Dendritic cell treated with granulocyte-macrophage colony-stimulating factor and Interleukin-4, amounts not matched to agents 40 ng/mL and 50 ng/mL, for 4 days (primary cell): ENCODE results near the gene HPD.
"Not testable (repeated sequence)": the region's sequence is repeated elsewhere in the genome, so short reads cannot be mapped to it uniquely, and the experiment has no call there.

Source experiments
- H3K27ac Mint-ChIP-seq: one replicate; pipeline ENCODE4 v1.8.0; 2022; ENCODE audit warnings: mild to moderate bottlenecking, mixed read lengths
- H3K27me3 Mint-ChIP-seq: one replicate; pipeline ENCODE4 v1.8.0; 2022; ENCODE audit warnings: mild to moderate bottlenecking, mixed read lengths
- H3K36me3 Mint-ChIP-seq: one replicate; pipeline ENCODE4 v1.8.0; 2022; ENCODE audit warnings: low read depth, mixed read lengths
- H3K4me1 Mint-ChIP-seq: one replicate; pipeline ENCODE4 v1.8.0; 2022; ENCODE audit warnings: low read depth, mixed read lengths
- H3K4me3 Mint-ChIP-seq: one replicate; pipeline ENCODE4 v1.8.0; 2022; ENCODE audit warnings: mild to moderate bottlenecking, moderate library complexity, mixed read lengths
- H3K9me3 Mint-ChIP-seq: one replicate; pipeline ENCODE4 v1.8.0; 2022; ENCODE audit warnings: mixed read lengths
- intact Hi-C: fragments of 100-400 bp; cut with micrococcal nuclease; formaldehyde crosslinking; loops from one replicate; pipeline ENCODE4 v1.15.0; 2022

Gene HPD

DNA sequence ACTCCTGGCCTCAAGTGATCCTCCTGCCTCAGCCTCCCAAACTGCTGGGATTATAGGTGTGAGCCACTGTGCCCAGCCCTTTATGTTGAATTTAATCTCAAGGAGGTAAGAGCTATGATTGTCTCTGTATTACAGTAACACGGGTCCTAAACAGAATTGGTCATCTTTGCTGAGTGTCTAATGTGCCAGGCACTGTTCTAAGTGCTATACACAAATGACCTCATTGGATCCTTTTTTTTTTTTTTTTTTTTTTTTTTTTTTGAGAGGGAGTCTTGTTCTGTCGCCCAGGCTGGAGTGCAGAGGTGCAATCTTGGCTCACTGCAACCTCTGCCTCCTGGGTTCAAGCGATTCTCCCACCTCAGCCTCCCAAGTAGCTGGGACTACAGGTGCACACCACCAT is 6.3 kb downstream of the HPD start:
- H3K4me3 Mint-ChIP-seq, H3K27ac Mint-ChIP-seq, intact Hi-C loops, H3K9me3 Mint-ChIP-seq, H3K36me3 Mint-ChIP-seq: not testable (repeated sequence)
- Mint-ChIP-seq H3K27me3 (peaks cover 10% of the 10 kb centered on the region), H3K4me1 (peaks cover 31% of the 10 kb centered on the region)

GRCh38 chr12:121849665-121850064 is 9.0 kb downstream of the HPD start:
- Mint-ChIP-seq H3K9me3 (no peaks in the 10 kb centered on the region), H3K4me1 (peaks cover 7% of the 10 kb centered on the region), H3K27me3 (peaks cover 3% of the 10 kb centered on the region), H3K27ac (peak overlapping the region; percentile 6), H3K36me3 (no peaks in the 10 kb centered on the region), H3K4me3 (no peak overlapping the region)
- intact Hi-C loops: no loop called here

DNA sequence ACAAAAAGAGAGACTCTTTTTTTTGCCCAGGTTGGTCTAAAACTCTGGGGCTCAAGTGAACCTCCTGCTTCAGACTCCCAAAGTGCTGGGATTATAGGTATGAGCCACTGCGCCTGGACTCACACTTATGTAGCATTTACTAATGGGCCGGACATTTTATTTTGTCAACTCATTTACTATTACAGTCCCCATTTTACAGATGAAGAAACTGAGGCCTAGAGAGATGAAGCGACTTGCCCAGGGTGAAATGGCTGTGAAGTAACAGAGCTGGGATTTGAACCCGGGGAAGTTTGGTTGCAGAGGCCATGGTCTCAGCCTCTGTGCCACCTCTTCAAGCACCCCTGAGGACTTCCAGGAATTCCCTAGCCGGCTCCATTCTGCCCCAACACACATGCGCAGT is 9.4 kb downstream of the HPD start:
- no peaks in the 10 kb centered on the region for H3K9me3 Mint-ChIP-seq
- H3K4me3 Mint-ChIP-seq: no peak overlapping the region
- intact Hi-C loops: no loop called here
- no peaks in the 10 kb centered on the region for H3K36me3 Mint-ChIP-seq
- no peak overlapping the region for H3K27ac Mint-ChIP-seq
- H3K27me3 Mint-ChIP-seq: peaks cover 3% of the 10 kb centered on the region
- H3K4me1 Mint-ChIP-seq: peaks cover 7% of the 10 kb centered on the region

DNA sequence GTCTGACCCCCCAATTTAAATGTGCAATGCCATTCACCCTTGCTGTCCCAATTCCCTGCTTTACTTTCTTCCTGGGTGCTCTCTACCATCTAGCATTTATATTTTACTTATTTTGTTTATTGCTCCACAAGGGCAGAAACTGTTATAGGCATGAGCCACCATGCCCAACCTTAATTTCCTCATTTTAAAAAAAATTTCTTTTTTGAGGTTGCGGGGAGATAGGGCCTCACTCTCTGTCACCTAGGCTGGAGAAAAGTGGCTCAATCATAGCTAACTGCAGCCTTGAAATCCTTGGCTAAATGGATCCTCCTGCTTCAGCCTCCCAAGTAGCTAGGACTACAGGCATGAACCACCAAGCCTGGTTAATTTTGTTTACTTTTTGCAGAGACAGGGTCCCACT is 13.0 kb downstream of the HPD start:
- peaks cover 7% of the 10 kb centered on the region for H3K4me1 Mint-ChIP-seq
- H3K36me3 Mint-ChIP-seq: no peaks in the 10 kb centered on the region
- no peaks in the 10 kb centered on the region for H3K9me3 Mint-ChIP-seq
- H3K27me3 Mint-ChIP-seq: no peaks in the 10 kb centered on the region
- no peak overlapping the region for H3K4me3 Mint-ChIP-seq
- intact Hi-C loops: no loop called here
- H3K27ac Mint-ChIP-seq: no peak overlapping the region

GRCh38 chr12:121843236-121843982 is 15.2 kb downstream of the HPD start:
- Mint-ChIP-seq H3K4me1 (peaks cover 18% of the 10 kb centered on the region), H3K27me3 (peaks cover 6% of the 10 kb centered on the region), H3K27ac (no peak overlapping the region), H3K36me3 (peaks cover 9% of the 10 kb centered on the region), H3K4me3 (no peak overlapping the region), H3K9me3 (no peaks in the 10 kb centered on the region)
- intact Hi-C loops: no loop called here

- H3K36me3 Mint-ChIP-seq: peaks cover 9% of the 10 kb centered on the region
- H3K9me3 Mint-ChIP-seq: no peaks in the 10 kb centered on the region
- peak overlapping the region; percentile 94 for H3K27ac Mint-ChIP-seq
- H3K27me3 Mint-ChIP-seq: peaks cover 8% of the 10 kb centered on the region
- peak overlapping the region; percentile 98 for H3K4me3 Mint-ChIP-seq
- intact Hi-C loops: loop anchor here (1.0 kb wide), 1 partner anchor 48 kb away; the partner anchor contains the start of gene PSMD9
- peaks cover 22% of the 10 kb centered on the region for H3K4me1 Mint-ChIP-seq
Measured at GRCh38 chr12:121839993-121840761, 18.5 kb downstream of the HPD start.

GRCh38 chr12:121839106-121839992 is 19.3 kb downstream of the HPD start:
- Mint-ChIP-seq H3K27me3 (peaks cover 8% of the 10 kb centered on the region), H3K9me3 (no peaks in the 10 kb centered on the region), H3K4me3 (peak overlapping the region; percentile 98), H3K27ac (peak overlapping the region; percentile 94), H3K36me3 (peaks cover 9% of the 10 kb centered on the region), H3K4me1 (peaks cover 23% of the 10 kb centered on the region)
- intact Hi-C loops: loop anchor here (1.0 kb wide), 1 partner anchor 49 kb away; the partner anchor contains the start of gene PSMD9

DNA sequence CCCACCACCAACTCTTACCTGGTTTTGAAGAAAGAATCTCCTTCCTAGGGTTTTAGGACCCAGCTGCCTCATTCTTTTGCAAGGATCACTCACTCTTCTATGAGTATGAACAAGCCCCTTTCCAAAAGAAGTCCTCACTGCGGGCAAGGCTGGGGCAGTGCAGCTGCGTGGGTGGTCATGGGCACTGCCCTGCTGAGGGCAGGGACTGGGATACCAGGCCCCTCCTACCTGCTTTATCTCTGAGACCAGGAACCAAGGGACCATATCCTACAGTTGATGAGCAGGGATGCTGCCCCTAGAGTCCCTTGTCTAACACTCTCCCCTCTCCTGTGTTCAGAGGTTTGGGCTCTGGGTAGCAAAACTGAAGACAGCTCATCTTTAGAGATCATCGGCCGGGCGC is 20.5 kb downstream of the HPD start:
- H3K27me3 Mint-ChIP-seq: peaks cover 8% of the 10 kb centered on the region
- H3K36me3 Mint-ChIP-seq: peaks cover 9% of the 10 kb centered on the region
- H3K4me1 Mint-ChIP-seq: peaks cover 27% of the 10 kb centered on the region
- no peak overlapping the region for H3K27ac Mint-ChIP-seq
- no peaks in the 10 kb centered on the region for H3K9me3 Mint-ChIP-seq
- intact Hi-C loops: no loop called here
- no peak overlapping the region for H3K4me3 Mint-ChIP-seq

DNA sequence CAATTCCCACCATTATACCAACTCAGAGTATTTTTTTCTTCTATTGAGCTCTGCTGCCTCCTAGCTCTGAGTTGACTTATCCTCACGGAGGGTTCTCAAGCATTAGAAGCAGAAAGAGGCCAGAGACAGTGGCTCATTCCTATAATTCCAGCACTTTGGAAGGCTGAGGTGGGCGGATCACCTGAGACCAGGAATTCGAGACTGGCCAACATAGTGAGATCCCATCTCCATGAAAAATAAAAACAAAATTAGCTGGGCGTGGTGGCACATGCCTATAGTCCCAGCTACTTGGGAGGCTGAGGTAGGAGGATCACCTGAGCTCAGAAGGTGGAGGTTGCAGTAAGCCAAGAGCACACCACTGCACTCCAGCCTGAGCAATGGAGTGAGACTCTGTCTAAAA is 21.0 kb downstream of the HPD start:
- H3K9me3 Mint-ChIP-seq: no peaks in the 10 kb centered on the region
- intact Hi-C loops: no loop called here
- peaks cover 8% of the 10 kb centered on the region for H3K27me3 Mint-ChIP-seq
- peaks cover 12% of the 10 kb centered on the region for H3K36me3 Mint-ChIP-seq
- H3K4me3 Mint-ChIP-seq: no peak overlapping the region
- peaks cover 27% of the 10 kb centered on the region for H3K4me1 Mint-ChIP-seq
- H3K27ac Mint-ChIP-seq: no peak overlapping the region

DNA sequence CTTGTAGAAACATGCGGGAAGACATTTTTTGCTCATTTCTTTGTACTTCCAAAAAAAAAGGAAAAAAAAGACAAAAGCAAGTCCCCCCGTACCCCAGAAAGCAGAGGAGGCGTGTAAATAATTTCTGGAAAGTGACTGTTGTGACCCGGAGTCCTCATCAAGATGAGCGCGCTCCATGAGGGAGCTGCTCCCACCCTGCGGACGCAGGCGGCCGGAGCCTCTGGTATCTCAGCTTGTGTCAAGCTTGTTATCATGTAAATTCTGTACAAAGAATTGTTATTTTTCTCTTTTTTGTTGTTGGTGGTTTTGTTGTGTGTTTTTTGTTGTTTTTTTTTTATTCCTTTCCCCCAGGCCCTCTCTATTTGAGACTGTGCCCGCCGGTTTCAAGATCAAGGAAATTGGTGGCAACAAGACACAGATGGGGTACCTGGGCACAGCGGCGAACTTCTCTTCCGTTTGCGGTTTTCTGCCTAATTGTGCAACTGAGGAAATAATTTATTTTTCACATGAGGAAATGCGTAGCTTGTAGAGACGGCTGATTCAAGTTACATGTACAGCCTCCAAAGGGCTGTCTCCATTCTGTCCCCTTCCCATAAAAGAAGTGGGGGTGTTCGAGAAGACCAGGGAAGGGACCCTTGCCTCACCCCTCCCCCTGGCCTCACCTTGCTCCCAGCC is 27.0 kb downstream of the HPD start:
- intact Hi-C loops: no loop called here
- Mint-ChIP-seq H3K27me3 (peaks cover 1% of the 10 kb centered on the region), H3K9me3 (no peaks in the 10 kb centered on the region), H3K36me3 (peaks cover 62% of the 10 kb centered on the region), H3K27ac (no peak overlapping the region), H3K4me1 (peaks cover 29% of the 10 kb centered on the region), H3K4me3 (no peak overlapping the region)

DNA sequence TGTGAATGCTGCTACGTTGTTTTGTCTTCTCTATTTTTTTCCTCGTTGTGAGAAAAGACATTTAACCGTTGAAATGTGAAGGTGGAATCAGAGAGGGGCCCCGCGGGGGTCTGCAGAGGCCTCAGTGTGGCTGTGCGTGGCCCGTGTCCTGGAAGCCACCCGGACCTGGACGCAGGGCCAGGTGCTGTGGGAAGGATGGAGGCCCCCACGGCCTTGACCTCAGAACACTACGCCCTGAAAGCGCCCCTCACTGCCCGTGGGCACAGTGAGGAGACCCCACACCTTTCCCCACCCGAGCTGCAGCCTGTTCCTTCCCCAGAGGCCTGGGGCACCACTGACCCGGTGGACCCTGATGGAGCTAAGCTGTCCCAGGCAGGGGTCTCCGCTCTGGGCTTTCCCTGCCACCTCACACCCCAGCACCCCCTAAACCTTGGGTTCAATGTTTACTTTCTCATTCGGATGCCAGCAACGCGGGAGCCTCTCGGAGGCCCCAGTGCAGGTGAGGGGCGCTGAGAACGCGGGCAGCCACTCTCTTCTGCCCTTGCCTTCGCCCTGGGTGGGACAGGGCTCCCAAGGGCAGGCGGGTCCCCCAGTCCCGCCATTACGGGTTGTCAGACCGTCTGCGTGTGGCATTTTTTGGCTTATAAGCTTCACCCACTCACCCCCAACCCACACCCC is 27.9 kb downstream of the HPD start:
- no peak overlapping the region for H3K4me3 Mint-ChIP-seq
- H3K9me3 Mint-ChIP-seq: no peaks in the 10 kb centered on the region
- no peak overlapping the region for H3K27ac Mint-ChIP-seq
- intact Hi-C loops: no loop called here
- no peaks in the 10 kb centered on the region for H3K27me3 Mint-ChIP-seq
- peaks cover 34% of the 10 kb centered on the region for H3K4me1 Mint-ChIP-seq
- H3K36me3 Mint-ChIP-seq: peaks cover 72% of the 10 kb centered on the region

DNA sequence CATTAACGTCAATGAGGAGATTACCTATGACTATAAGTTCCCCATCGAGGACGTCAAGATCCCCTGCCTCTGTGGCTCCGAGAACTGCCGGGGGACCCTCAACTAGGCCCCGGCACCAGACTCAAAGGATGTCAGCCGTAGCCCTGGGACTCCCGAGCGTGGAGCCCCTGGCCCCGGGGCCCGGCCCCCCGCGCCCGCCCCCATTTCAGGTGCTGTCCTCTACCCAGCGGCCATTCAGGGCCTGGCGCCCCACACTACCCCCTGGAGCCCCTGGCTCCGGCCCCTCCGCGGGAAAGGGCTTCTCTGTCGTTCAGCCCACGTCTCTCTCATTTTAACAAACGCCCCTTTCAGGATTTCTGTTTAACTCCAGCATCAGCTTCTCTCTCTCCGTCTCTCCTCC is 28.5 kb downstream of the HPD start:
- Mint-ChIP-seq H3K27ac (no peak overlapping the region), H3K27me3 (no peaks in the 10 kb centered on the region), H3K9me3 (no peaks in the 10 kb centered on the region), H3K4me1 (peaks cover 34% of the 10 kb centered on the region), H3K4me3 (no peak overlapping the region), H3K36me3 (peaks cover 77% of the 10 kb centered on the region)
- intact Hi-C loops: no loop called here
